HEK293 (cell line): ENCODE results near the gene RGL4.

Experiments
- KLF7 ChIP-seq: fragments of 450-650 bp; formaldehyde crosslinking; IDR thresholded peaks from 2 replicates; pipeline ENCODE4 v1.5.1; 2016; ENCODE audit warnings: missing biosample characterization, missing genetic modification characterization, borderline replicate concordance
- PBX3 ChIP-seq: sonication (generic); formaldehyde crosslinking; IDR thresholded peaks from 2 replicates; pipeline ENCODE4 v1.8.1; 2022; ENCODE audit warnings: mild to moderate bottlenecking, moderate library complexity, missing genetic modification reagents
- ZFP3 ChIP-seq: fragments of 450-650 bp; formaldehyde crosslinking; IDR thresholded peaks from 2 replicates; pipeline ENCODE4 v1.5.1; 2016; ENCODE audit warnings: low read depth, missing biosample characterization, missing genetic modification characterization
- ZNF169 ChIP-seq: fragments of 450-650 bp; formaldehyde crosslinking; IDR thresholded peaks from 2 replicates; pipeline ENCODE4 v1.5.1; 2016; ENCODE audit warnings: missing biosample characterization, missing genetic modification characterization
- ZNF776 ChIP-seq: fragments of 450-650 bp; formaldehyde crosslinking; IDR thresholded peaks from 2 replicates; pipeline ENCODE4 v1.5.0; 2017; ENCODE audit warnings: missing biosample characterization, missing genetic modification characterization, borderline replicate concordance

- TF ChIP-seq ZFP3 (no peak), ZNF776 (no peak), PBX3 (no peak), ZNF169 (tag by site-specific recombination) (no peak), KLF7 (tag by site-specific recombination) (no peak)
These were observed 2.2 kb upstream of the RGL4 start for GRCh38 chr22:23688571-23688970.
